Lower leg skin (tissue), 3 donors: Measurements from ENCODE around the gene SNX15.

Source experiments
- CTCF ChIP-seq, 3 donors: fragments of 450-650 bp; IDR thresholded peaks; one replicate each; pipeline ENCODE4 v1.5.1; 2016; ENCODE audit warnings: antibody characterized with exemption in 3 of 3, mild to moderate bottlenecking in 3 of 3, moderate library complexity in 2 of 3
- POLR2A ChIP-seq, 2 donors: fragments of 450-650 bp; IDR thresholded peaks; one replicate each; pipeline ENCODE4 v1.6.1; 2016 to 2017; ENCODE audit warnings: antibody characterized with exemption in 2 of 2, mild to moderate bottlenecking in 1 of 2, moderate library complexity in 1 of 2

DNA sequence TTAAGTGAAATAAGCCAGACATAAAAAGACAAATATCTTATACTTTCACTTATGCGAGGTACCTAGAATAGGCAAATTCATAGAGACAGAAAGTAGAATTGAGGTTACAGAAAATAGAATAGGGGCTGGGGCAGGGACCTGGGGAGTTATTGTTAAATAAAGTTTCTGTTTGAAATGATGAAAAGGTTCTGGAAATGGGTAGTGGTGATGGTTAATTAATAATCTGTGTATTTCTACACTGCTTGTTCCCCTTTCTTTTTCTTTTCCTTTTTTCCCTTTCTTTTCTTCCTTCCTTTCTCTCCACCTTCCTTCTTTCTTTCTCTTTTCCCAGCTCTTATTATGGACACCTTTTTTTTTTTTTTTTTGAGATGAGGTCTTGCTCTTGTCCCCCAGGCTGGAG lies 28.3 kb downstream of the SNX15 start:
- no peak for TF ChIP-seq CTCF (IDR thresholded peaks at IDR 0.05)
- no peak for TF ChIP-seq POLR2A (IDR thresholded peaks at IDR 0.05)
